ENCODE measurements around the gene ADARB2.

The ADARB2 gene

DNA sequence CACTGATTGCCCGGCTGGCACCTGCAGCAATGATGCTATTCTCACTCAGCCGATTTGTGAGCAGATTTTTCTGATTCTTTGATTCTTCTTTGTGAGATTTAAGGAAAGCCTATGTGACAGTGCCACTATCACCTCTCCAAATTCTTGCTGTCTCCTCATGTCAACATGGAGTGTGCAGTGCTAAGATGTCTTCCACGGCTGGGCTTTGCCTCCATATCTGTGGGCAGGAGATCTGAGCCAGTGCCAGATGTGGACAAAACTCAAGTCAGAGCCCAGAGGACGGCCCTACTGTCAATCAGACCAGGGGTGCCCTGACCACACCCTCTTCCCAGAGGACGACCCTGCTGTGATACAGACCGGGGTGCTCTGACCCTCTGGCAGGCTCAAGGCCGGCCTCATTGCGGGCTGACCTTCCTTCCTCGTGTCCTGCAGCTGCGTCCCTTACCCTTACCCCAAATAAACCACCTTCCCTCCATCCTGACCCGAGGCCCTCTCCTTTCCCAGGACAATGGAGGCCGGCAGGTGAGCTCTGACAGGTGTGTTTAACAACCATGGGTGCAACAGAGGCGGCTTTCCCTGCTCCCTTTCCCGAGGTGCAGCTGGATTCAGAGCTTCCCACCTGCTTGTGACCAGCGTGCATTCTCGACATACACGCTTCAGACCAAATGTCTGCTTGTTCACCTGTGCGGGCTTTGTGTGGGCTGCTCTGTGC is 221.4 kb downstream of the ADARB2 start:
- no peak for DNase-seq

DNA sequence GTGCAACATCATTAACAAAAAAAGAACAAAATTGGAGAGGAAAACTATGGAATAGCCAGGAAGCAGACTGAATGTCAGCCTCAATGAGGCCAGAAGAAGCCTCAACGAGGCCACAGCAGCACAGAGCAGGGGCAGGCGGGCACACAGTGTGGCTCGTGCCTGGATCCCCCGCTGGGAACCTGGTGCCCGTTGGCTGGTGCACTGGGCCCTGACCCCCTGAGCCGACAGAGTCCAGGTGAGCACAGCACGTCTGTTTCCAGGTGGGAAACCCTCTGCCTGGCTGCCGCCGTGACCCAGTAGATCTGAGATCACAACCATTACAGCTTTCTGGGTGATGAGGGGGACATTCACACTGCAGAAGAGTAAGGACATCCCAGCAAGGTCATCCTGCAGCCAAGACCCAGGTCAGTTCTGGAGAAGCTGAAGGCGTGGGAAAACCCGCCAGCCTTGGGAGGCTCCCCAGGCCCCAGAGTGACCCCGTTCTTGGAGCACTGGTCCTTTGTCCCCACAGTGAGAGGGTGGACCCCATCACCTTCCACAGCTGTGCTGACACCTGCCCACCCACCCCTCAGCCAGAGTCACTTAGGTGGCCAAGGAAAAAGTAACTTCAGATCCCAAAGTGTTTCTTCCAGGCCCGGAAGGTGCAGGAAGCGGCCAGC is 222.1 kb downstream of the ADARB2 start:
- no peak for DNase-seq

DNA sequence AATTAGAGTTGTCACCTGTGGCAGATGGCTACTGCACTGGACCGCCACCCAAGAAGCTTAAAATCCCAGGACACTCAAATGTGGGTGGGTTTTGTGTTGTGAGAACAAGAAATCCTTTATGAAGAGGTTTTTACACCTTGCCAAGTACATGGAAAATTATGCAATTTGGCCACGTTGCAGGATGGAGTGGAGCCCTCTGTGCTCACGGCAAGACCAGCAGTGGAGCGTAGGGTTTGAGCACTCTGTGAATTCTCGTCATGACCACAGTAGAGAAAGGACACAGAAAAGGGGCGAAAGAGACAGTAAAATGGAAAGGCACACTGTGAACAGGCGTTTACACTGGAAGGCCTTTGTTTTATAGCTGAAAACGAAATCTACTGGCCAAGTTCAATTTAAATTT is 222.6 kb downstream of the ADARB2 start:
- DNase-seq: no peak

DNA sequence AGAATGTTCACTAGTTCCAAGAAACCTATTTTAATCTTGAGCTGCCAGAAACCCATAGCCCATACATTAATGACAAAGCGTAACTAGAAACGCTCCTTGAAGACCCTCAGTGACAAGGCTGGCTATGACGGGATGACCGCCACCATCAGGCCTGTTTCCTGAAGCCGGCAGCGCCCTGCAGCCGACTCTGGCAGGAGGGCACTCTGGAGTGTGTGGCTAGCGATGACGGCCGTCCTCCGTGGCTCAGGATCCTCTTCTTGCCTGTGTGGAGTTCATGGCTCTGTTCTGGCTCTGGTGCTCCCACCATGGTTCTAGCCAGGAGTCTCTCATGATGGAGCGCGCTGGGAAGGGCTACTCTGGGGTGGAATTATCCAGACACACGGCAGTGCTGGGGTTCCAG is 224.1 kb downstream of the ADARB2 start:
- no peak for DNase-seq

DNA sequence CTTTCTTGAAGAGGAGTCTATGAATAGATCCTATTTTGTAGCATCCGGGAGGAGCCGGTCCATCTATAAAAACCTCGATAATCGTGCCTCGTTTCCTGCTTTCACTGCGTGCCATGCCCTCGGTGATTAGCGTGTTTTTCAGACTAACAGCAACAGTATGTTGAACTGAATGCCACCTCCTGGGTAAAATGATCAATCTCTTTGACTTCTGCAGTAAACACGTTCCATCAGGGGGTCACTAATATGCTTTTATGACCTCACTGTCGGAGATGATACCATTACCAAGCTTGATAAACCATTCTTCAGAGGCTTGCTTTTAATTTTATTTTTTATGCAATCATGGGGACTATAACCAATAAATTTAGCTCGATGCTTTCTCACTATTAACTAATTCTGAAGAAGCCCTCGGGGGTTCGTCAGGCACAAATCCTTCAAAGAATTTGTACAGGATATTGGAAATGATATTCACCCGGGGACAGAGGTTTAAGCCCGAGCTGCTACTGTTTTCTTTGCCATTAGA is 228.3 kb downstream of the ADARB2 start:
- no peak for DNase-seq

DNA sequence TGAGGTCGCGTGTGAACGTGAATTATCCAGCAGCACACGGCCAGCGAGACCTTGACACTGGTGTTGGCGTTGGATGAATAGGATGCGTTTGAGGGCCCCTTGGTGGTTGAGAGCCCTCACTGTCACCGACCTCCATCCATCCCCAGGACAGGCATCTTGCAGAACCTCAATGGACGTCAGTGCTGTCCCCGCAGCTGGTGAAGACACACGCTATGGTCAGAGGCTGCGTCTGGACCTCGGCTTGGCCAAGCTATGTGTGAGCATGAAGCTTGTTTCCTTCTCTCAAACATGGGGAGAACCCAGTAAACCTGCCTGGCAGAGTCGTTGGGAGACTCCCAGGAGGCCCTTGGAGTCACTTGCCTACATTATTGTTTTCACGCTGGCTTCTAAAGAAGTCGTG is 229.2 kb downstream of the ADARB2 start:
- DNase-seq: no peak

DNA sequence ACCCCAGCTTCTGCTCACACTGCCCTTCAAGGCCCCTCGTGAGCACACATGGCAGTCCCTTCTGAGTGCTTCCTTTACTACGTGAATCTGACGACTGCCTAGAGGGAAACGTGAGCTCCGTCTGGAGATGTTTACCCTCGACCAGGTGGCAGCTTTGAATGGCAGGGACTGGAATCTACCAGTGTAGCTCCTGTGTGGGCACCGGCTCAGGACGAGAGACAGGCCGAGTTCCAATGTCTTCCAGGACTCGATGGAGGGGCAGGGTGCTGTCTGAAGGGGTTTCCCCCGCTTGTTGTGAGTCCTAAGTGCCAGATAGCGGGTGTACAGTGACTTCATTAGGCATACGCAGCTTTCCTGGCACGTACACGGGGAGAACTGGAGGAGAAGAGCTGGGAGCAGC is 229.9 kb downstream of the ADARB2 start:
- no peak for DNase-seq

DNA sequence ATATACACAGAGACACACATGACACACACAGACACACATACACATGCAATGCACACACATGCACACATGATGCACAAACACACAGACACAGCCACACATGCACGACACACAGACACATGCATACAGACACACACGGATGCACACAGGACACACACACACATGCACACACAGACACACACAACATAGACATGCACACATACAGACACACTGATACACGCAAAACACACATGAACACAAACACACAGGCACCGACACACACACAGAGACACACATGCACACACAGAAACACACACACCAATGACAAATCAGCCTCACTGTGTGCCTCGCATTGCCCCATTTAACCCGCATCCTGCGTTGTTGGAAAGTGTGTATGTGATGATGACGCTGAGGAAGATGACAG is 232.4 kb downstream of the ADARB2 start:
- DNase-seq: no peak

DNA sequence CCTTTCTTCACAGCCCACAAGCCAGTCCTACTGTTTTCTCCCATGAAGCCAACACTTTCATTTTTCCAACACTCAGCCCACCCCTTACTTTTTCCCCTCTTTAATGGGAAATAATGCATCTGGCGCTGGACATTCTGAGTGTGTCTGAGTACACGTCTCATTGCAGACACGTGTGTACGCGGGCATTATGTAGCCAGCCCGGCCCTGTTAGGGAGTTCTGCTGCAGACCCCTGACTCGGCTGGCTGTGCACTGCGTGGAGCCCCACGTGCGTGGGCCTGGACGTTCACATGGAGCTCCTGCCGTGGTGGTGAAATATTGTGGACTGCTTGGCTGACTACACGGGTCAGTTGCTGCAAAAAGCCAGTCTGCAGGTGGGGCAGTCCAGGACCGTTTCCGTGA is 233.0 kb downstream of the ADARB2 start:
- no peak for DNase-seq

DNA sequence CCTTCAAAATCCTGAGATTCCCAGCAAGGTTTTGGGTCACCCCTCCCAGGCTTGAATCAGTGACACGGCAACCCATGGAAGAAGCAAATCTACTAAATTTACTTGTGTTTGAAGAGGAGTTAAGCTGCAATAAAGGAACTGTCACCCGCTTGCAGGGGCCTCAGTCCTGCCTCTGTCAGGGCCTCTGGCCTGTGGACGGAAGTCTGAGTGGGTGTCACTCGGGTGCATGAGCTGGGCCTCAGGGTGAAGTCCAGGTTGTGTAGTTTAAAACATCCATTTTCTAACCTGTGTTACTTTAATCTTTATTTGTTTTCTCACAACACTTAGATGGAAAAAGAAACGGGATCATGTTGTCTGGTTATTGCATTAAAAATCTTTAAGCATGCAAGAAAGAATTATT is 234.9 kb downstream of the ADARB2 start:
- no peak for DNase-seq

DNA sequence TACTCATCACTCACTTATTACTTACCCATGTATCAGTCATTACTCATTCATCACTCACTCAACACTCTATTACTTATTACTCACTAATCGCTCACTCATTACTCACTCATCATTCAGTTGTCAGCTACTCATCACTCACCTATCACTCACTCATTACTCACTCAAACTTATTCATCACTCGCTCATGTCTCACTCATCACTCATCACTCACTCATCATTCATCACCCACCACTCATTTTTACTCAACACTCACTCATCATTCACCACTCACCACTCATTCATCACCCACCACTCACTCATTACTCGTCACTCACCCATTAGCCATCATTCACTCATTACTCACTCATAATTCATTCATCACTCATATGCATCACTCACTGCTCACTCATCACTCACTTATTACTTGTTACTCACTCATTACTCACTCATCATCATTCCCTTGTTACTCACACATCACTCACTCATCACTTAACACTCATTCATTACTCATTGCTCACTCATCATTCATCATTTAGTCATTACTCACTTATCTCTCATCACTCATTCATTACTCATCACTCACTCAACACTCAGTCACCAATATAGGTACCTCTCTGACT is 237.9 kb downstream of the ADARB2 start:
- DNase-seq: no peak

DNA sequence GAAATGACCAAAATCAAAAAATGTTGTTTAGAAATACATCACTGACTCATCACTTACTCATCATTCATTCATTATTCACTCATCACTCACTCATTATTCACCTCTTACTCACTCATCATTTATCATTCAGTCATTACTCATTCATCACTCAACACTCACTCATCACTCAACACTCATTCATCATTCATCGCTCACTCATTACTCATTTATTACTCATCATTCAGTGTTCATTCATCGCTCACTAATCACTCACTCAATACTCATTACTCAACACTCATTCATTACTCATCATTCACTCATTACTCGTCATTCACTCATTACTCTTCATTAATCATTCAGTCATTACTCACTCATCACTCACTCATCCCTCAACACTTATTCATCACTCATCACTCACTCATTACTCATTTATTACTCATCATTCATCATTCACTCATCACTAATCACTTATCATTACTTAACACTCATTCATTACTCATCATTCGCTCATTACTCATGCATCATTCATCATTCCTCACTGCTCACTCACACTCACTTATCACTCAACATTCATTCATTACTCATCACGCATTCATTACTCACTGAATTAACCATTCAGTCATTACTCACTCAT is 238.5 kb downstream of the ADARB2 start:
- no peak for DNase-seq

DNA sequence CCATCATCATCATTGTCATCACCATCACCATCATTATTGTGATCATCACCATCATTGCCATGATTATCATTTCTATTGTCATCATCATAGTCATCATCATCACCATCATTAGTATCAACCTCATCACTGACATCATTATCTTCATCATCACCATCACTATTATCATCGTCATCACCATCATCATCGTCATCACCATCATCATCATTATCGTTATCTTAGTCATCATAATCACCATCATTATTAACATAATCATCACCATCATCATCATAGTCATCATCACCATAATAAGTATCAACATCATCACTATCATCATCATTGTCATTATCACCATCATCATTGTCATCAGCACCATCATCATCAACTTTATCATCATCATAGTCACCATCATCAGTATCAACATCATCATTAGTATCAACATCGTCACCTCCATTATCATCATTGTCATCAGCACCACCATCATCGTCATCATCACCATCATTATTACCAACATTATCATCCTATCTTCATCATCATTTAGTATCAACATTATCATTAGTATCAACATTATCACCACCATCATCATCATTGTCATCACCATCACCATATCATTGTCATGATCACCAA is 241.3 kb downstream of the ADARB2 start:
- no peak for DNase-seq

DNA sequence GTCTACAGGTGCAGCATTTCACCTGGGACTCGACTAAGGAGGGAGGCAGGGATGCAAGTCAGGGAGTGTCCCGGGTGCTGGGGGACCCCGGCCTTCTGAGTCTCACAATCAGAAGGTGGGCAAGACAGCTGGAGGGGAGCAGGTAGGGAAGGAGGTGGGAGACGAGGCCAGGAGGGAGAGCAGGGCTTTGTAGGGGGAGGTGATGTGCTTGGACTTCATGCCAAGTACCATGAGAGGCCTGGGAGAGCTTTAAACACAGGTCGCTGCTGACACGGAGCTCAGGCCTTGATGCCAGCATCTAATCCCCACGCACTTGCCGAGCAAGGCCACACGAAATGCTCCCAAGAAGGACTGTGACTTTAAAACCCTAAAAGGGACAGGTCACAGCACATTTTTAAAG is 244.7 kb downstream of the ADARB2 start:
- DNase-seq: no peak

DNA sequence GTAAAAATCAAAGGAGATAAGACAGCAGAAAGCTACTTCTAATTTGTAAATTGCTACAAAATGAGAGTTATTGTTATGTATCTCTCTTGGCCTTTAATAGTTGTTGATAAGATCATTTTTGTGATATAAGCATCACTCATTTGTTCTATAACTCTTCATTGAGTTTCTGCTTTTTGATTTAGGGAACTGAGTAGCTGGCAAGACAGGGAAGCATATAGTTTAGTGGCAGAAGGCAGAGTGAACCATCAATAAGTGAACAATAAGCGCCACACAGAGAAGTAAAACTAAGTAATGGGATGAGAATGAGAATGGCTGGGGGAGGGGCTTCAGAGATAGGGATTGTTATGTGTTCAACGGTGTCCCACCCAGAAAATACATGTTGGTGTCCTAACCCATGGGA is 245.4 kb downstream of the ADARB2 start:
- no peak for DNase-seq

DNA sequence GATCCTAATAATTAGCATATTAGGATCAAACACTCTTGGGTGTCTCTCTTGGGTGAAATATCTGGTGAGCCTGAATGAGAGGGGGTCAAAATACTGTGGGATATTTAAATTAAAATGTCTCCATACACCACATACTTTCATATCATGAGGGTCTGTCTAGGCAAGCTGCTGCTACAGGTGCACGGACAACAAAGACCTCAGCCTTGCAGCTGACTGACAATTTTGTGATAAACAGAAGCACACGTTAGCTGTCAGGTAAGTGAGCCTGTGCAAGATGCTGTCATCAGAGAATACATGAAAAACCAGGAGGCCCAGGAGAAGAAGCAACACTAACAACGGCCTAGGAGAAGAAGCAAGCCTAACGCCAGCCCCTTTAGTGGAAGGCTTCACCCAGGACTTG is 247.5 kb downstream of the ADARB2 start:
- DNase-seq: no peak

DNA sequence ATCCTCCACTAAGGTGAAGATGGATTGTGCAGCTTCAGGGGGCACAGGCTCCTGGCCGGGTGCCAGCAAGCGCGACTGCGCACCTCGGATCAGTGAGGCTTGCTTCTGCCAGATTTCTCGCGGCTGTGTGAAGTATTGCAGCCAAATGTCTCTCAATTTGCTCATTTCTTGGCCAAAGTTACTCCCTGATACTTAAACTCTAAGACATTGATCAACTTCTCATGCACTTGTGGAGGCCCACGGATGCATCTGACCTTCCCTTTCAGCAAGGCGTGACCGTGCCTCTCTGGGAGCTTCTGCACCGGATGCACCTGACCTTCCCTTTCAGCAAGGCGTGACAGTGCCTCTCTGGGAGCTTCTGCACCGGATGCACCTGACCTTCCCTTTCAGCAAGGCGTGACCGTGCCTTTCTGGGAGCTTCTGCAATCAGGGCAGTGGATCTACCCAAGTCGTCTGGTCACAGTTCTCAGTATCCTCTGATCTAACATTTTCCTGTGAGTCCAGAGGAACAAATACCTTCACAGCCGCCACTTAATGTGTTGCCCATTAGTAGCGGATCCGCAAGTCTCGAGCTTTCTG is 248.3 kb downstream of the ADARB2 start:
- DNase-seq: no peak

DNA sequence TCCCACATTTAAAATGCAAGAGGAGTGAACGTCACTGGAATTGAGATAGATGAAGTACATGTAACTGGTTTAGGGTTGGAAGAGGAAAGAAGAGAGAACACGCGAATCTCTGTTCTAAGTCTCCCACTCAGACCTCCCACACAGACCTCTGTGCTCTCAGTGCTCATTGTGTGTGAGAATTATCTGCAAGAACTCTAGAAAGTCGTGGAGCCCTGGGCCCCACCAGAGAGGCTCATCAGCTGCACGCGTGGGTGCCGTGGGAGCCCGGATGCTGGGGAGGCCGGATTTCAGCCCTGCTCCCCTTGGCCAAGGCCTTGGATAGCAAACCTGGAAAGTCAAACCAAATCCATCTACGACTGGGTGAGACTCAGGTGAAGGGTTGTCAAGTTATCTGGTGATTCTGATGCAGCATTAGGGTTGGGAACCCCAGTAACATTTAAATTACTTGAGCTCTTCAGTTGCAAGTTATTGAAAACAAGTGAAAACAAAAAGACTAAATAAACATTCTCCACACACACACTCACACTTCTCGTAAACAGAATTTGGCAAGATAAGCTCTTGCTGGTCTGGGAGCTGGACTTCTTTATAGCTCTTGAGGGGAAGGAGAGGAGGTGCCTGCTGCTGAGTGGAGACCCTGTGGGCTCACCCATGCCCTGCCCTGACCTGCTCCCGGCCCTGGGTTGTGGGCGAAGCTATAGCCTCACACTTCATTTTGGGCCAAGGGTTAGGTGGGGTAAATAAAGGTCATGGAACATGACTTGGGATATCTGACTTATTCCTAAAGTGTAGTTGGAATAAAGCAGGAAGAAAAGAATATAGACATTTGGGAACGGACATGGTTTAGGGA is 250.3 kb downstream of the ADARB2 start:
- no peak for DNase-seq

DNA sequence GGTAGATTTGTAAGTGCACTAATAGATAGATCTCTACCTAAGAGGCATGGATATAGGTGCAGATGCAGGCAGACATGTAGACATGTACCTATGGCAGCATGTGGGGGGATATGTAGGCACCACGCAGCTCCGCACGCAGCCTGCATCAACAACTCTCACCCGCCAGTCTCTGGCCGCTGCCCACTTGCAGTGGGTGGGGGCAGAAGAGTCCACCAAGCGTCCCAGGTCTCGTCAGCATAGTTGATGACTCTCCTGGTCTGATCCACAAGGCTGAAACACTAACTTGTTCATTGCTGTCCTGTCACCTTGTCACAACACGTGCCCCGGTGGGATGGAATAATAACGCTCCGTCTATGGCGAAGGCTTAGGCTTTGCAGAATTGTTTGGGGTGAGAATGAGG is 252.0 kb downstream of the ADARB2 start:
- no peak for DNase-seq

DNA sequence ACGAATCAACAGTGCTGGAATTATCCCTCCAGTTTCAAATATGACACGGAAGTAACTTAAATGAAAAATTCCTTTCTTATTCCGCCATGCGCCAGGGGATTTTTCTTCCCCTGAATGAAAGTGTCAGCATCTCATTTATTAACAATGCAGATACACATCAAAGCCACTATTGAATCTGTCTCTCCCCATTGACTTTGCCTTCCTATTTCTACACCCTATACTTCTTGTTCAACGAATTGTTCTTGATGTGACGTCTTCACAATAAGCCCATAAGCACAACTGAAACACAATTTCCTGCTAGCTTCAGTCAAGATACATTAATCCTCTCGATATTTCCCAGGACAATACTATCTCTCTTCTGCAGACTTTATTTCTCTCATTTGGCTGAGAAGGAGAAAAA is 253.5 kb downstream of the ADARB2 start:
- DNase-seq: no peak

DNA sequence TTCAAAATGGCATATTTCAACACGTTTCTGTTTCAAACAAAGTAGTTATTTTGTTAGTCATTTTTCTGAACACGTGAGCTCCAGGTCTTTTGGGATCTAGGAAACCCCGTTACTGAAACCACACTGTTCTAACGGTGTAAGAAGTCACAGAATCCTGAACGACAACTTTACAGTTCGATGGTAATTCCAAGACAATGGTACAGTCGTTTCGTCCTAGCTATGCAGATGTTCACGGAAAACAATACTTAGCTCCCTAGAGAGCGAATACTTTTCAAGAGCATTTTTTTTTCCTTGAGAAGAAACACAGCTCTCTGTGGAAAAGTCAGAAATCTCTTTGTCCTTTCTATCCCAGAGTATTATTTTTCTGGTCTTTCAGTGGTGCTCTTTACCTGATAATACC is 254.1 kb downstream of the ADARB2 start:
- DNase-seq: no peak

DNA sequence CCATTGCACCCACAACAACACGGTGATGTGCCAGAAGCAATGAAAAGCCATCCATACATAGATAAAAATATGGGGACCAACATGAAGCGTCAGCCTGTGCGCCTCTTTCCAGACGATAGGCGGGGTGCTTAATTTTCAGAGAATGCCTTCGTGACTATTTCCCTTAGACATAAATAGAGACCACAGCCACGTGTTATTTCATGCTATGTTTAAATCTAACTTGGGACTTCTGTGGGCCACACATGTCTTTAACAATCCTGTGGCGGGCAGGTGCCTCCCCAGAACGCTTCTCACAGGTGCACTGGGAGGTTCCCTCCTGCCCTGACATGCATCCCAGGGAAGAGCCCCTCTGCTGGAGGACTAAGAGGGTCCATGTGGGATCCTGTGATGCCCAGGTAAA is 259.7 kb downstream of the ADARB2 start:
- DNase-seq: no peak
